ENCODE results near the gene TOMM7.

DNA sequence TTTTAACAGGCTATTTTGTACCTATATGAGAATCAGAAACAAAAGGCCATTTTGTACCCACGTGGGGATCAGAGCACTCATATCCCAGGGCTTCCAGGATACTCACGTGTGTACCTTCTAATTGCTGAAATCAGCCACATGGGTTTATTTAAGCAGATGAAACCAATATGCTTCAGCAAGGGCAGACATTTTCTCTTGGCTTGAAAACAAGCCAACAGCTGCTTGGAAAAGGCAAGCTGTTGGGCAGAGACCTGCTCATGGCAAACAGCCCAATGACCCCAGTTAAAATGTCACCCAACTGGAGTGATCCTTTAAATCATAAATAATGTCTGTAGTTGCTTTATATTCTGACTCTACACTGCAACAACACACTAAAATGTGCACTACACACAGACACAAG is 26.5 kb upstream of the TOMM7 start:
- TF ChIP-seq POLR2AphosphoS5 (IDR thresholded peaks at IDR 0.05): no peak
- TF ChIP-seq, protein P1, sequence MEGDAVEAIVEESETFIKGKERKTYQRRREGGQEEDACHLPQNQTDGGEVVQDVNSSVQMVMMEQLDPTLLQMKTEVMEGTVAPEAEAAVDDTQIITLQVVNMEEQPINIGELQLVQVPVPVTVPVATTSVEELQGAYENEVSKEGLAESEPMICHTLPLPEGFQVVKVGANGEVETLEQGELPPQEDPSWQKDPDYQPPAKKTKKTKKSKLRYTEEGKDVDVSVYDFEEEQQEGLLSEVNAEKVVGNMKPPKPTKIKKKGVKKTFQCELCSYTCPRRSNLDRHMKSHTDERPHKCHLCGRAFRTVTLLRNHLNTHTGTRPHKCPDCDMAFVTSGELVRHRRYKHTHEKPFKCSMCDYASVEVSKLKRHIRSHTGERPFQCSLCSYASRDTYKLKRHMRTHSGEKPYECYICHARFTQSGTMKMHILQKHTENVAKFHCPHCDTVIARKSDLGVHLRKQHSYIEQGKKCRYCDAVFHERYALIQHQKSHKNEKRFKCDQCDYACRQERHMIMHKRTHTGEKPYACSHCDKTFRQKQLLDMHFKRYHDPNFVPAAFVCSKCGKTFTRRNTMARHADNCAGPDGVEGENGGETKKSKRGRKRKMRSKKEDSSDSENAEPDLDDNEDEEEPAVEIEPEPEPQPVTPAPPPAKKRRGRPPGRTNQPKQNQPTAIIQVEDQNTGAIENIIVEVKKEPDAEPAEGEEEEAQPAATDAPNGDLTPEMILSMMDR (IDR thresholded peaks at IDR 0.05): no peak
